ENCODE data around the gene KRTAP4-3. TPM values are rescaled to one million over a fixed set of nuclear protein-coding genes. Genes with fewer than 3 reads are reported as not detected.
A peak's percentile ranks its signal among the peaks of the same experiment; 100 is the strongest.

Gene KRTAP4-3
- polyA plus RNA-seq (2013, experiment 1 of 2) = not detected
- polyA plus RNA-seq (2013, experiment 2 of 2) = not detected

GRCh38 chr17:41168121-41168520 lies at the start of gene KRTAP4-3:
Gene KRTAP4-3, minus strand, starts transcription at chr17:41168221. Its CDS starts 49 bp downstream, at chr17:41168172.
- H3K14ac ChIP-seq (ENCODE audit: low read length) = peak within 1 kb of the TSS; percentile 14
- no peak within 1 kb of the TSS for H3K4me2 ChIP-seq (ENCODE audit: insufficient read depth, low read length, poor library complexity, severe bottlenecking)
- H2BK5ac ChIP-seq (ENCODE audit: low read length) = no peak within 1 kb of the TSS
- H3K36me3 ChIP-seq (replicated peaks in 1 of 2; ENCODE audit: control insufficient read depth in 2 of 2, insufficient read depth in 2 of 2, low read length in 2 of 2) = no peaks in the 10 kb centered on the region
- DNase-seq (ENCODE audit: low spot score) = no peak
- H4K8ac ChIP-seq (ENCODE audit: low read depth, low read length) = no peak within 1 kb of the TSS
- no peak within 1 kb of the TSS for H3K4me3 ChIP-seq (ENCODE audit: low read length in 2 of 2)
- no peak within 1 kb of the TSS for H3K23ac ChIP-seq (ENCODE audit: low read depth, low read length, poor library complexity)
- no peak within 1 kb of the TSS for H3K4ac ChIP-seq (ENCODE audit: low read length)
- no peaks in the 10 kb centered on the region for H3K9me3 ChIP-seq (replicated peaks in 1 of 2; ENCODE audit: control insufficient read depth in 2 of 2, insufficient read depth in 1 of 2, low read depth in 1 of 2, low read length in 2 of 2)
- H4K91ac ChIP-seq (ENCODE audit: low read depth, low read length, poor library complexity) = no peak within 1 kb of the TSS
- no peak within 1 kb of the TSS for H3K27ac ChIP-seq (replicated peaks; ENCODE audit: low read length)
- peaks cover 0 to 3% of the 10 kb centered on the region in 2 donors for H3K4me1 ChIP-seq (ENCODE audit: control insufficient read depth in 2 of 2, insufficient read depth in 1 of 2, low read depth in 1 of 2, low read length in 2 of 2)
- no CpG with 5 or more reads among the region's 1 CpG for WGBS, 2 donors (ENCODE audit: extremely low coverage in 2 of 2, insufficient read length in 2 of 2, insufficient replicate concordance in 1 of 2)
- H3K79me1 ChIP-seq (ENCODE audit: low read depth, low read length) = no peaks in the 10 kb centered on the region
- peak within 1 kb of the TSS; percentile 21 for H2BK15ac ChIP-seq (ENCODE audit: low read length)
- no peak within 1 kb of the TSS for H2BK12ac ChIP-seq (ENCODE audit: low read length)
- no peak within 1 kb of the TSS for H2AFZ ChIP-seq (ENCODE audit: low read length)
- no peak within 1 kb of the TSS for H2AK5ac ChIP-seq (ENCODE audit: low read depth, low read length)
- peak within 1 kb of the TSS; percentile 76 for H3K18ac ChIP-seq (ENCODE audit: low read length)
- H3K9ac ChIP-seq (ENCODE audit: low read depth, low read length, poor library complexity) = peak within 1 kb of the TSS; percentile 9
- H3K27me3 ChIP-seq (ENCODE audit: control insufficient read depth in 3 of 3, insufficient read depth in 3 of 3, low read depth in 1 of 3, low read length in 3 of 3) = no peaks in the 10 kb centered on the region
- no peak within 1 kb of the TSS for H2BK120ac ChIP-seq (ENCODE audit: low read depth, low read length)

GRCh38 chr17:41215681-41216080 lies 47.7 kb upstream of the KRTAP4-3 start:
- H2BK12ac ChIP-seq (ENCODE audit: low read length) = no peak overlapping the region
- H2BK15ac ChIP-seq (ENCODE audit: low read length) = no peak overlapping the region
- H3K9me3 ChIP-seq (replicated peaks in 1 of 2; ENCODE audit: control insufficient read depth in 2 of 2, insufficient read depth in 1 of 2, low read depth in 1 of 2, low read length in 2 of 2) = no peaks in the 10 kb centered on the region
- H3K18ac ChIP-seq (ENCODE audit: low read length) = no peak overlapping the region
- no peak overlapping the region for H2AK5ac ChIP-seq (ENCODE audit: low read depth, low read length)
- H3K4me1 ChIP-seq (ENCODE audit: control insufficient read depth in 2 of 2, insufficient read depth in 1 of 2, low read depth in 1 of 2, low read length in 2 of 2) = peaks cover 0 to 2% of the 10 kb centered on the region in 2 donors
- H2BK120ac ChIP-seq (ENCODE audit: low read depth, low read length) = no peak overlapping the region
- H3K4me2 ChIP-seq (ENCODE audit: insufficient read depth, low read length, poor library complexity, severe bottlenecking) = no peak overlapping the region
- no peak for DNase-seq (ENCODE audit: low spot score)
- H3K36me3 ChIP-seq (replicated peaks in 1 of 2; ENCODE audit: control insufficient read depth in 2 of 2, insufficient read depth in 2 of 2, low read length in 2 of 2) = no peaks in the 10 kb centered on the region
- no peak overlapping the region for H3K4me3 ChIP-seq (ENCODE audit: low read length in 2 of 2)
- H2BK5ac ChIP-seq (ENCODE audit: low read length) = no peak overlapping the region
- H3K79me1 ChIP-seq (ENCODE audit: low read depth, low read length) = no peaks in the 10 kb centered on the region
- no peak overlapping the region for H3K27ac ChIP-seq (replicated peaks; ENCODE audit: low read length)
- H3K4ac ChIP-seq (ENCODE audit: low read length) = no peak overlapping the region
- no peak overlapping the region for H3K14ac ChIP-seq (ENCODE audit: low read length)
- no peak overlapping the region for H2AFZ ChIP-seq (ENCODE audit: low read length)
- H3K9ac ChIP-seq (ENCODE audit: low read depth, low read length, poor library complexity) = no peak overlapping the region
- H3K23ac ChIP-seq (ENCODE audit: low read depth, low read length, poor library complexity) = no peak overlapping the region
- no peak overlapping the region for H4K91ac ChIP-seq (ENCODE audit: low read depth, low read length, poor library complexity)
- no CpG with 5 or more reads among the region's 1 CpG for WGBS, 2 donors (ENCODE audit: extremely low coverage in 2 of 2, insufficient read length in 2 of 2, insufficient replicate concordance in 1 of 2)
- no peaks in the 10 kb centered on the region for H3K27me3 ChIP-seq (ENCODE audit: control insufficient read depth in 3 of 3, insufficient read depth in 3 of 3, low read depth in 1 of 3, low read length in 3 of 3)
- H4K8ac ChIP-seq (ENCODE audit: low read depth, low read length) = no peak overlapping the region

- Histone ChIP-seq H2AK5ac (ENCODE audit: low read depth, low read length) (no peak overlapping the region), H2AFZ (ENCODE audit: low read length) (no peak overlapping the region), H3K27me3 (ENCODE audit: control insufficient read depth in 3 of 3, insufficient read depth in 3 of 3, low read depth in 1 of 3, low read length in 3 of 3) (no peaks in the 10 kb centered on the region), H3K4me3 (ENCODE audit: low read length in 2 of 2) (peak overlapping the region in 1 of 2 donors; percentile 60), H3K4me2 (ENCODE audit: insufficient read depth, low read length, poor library complexity, severe bottlenecking) (no peak overlapping the region), H3K9ac (ENCODE audit: low read depth, low read length, poor library complexity) (peak overlapping the region; percentile 70), H3K79me1 (ENCODE audit: low read depth, low read length) (no peaks in the 10 kb centered on the region), H4K91ac (ENCODE audit: low read depth, low read length, poor library complexity) (peak overlapping the region; percentile 99), H2BK120ac (ENCODE audit: low read depth, low read length) (peak overlapping the region; percentile 54), H3K4me1 (ENCODE audit: control insufficient read depth in 2 of 2, insufficient read depth in 1 of 2, low read depth in 1 of 2, low read length in 2 of 2) (peaks cover 0 to 2% of the 10 kb centered on the region in 2 donors), H3K36me3 (replicated peaks in 1 of 2; ENCODE audit: control insufficient read depth in 2 of 2, insufficient read depth in 2 of 2, low read length in 2 of 2) (no peaks in the 10 kb centered on the region), H2BK5ac (ENCODE audit: low read length) (no peak overlapping the region), H3K23ac (ENCODE audit: low read depth, low read length, poor library complexity) (peak overlapping the region; percentile 97), H4K8ac (ENCODE audit: low read depth, low read length) (peak overlapping the region; percentile 17), H3K9me3 (replicated peaks in 1 of 2; ENCODE audit: control insufficient read depth in 2 of 2, insufficient read depth in 1 of 2, low read depth in 1 of 2, low read length in 2 of 2) (no peaks in the 10 kb centered on the region), H3K4ac (ENCODE audit: low read length) (peak overlapping the region; percentile 97), H2BK15ac (ENCODE audit: low read length) (peak overlapping the region; percentile 67), H3K18ac (ENCODE audit: low read length) (peak overlapping the region; percentile 87), H3K27ac (replicated peaks; ENCODE audit: low read length) (no peak overlapping the region), H2BK12ac (ENCODE audit: low read length) (peak overlapping the region; percentile 90), H3K14ac (ENCODE audit: low read length) (peak overlapping the region; percentile 94)
- WGBS, 2 donors (ENCODE audit: extremely low coverage in 2 of 2, insufficient read length in 2 of 2, insufficient replicate concordance in 1 of 2) = no CpG with 5 or more reads among the region's 7 CpGs
- DNase-seq (ENCODE audit: low spot score) = no peak
Measured at GRCh38 chr17:41212524-41213169, 44.6 kb upstream of the KRTAP4-3 start.

- DNase-seq (ENCODE audit: low spot score) = no peak
- no peak overlapping the region for H2BK15ac ChIP-seq (ENCODE audit: low read length)
- H2BK5ac ChIP-seq (ENCODE audit: low read length) = no peak overlapping the region
- no peak overlapping the region for H2AFZ ChIP-seq (ENCODE audit: low read length)
- H4K8ac ChIP-seq (ENCODE audit: low read depth, low read length) = no peak overlapping the region
- no peak overlapping the region for H3K27ac ChIP-seq (replicated peaks; ENCODE audit: low read length)
- H3K4ac ChIP-seq (ENCODE audit: low read length) = no peak overlapping the region
- H3K14ac ChIP-seq (ENCODE audit: low read length) = no peak overlapping the region
- no peak overlapping the region for H2BK120ac ChIP-seq (ENCODE audit: low read depth, low read length)
- no peak overlapping the region for H4K91ac ChIP-seq (ENCODE audit: low read depth, low read length, poor library complexity)
- no peak overlapping the region for H3K4me3 ChIP-seq (ENCODE audit: low read length in 2 of 2)
- no CpG with 5 or more reads among the region's 1 CpG for WGBS, 2 donors (ENCODE audit: extremely low coverage in 2 of 2, insufficient read length in 2 of 2, insufficient replicate concordance in 1 of 2)
- H3K4me1 ChIP-seq (ENCODE audit: control insufficient read depth in 2 of 2, insufficient read depth in 1 of 2, low read depth in 1 of 2, low read length in 2 of 2) = peaks cover 0 to 2% of the 10 kb centered on the region in 2 donors
- no peaks in the 10 kb centered on the region for H3K9me3 ChIP-seq (replicated peaks in 1 of 2; ENCODE audit: control insufficient read depth in 2 of 2, insufficient read depth in 1 of 2, low read depth in 1 of 2, low read length in 2 of 2)
- no peak overlapping the region for H3K9ac ChIP-seq (ENCODE audit: low read depth, low read length, poor library complexity)
- H3K23ac ChIP-seq (ENCODE audit: low read depth, low read length, poor library complexity) = no peak overlapping the region
- H3K36me3 ChIP-seq (replicated peaks in 1 of 2; ENCODE audit: control insufficient read depth in 2 of 2, insufficient read depth in 2 of 2, low read length in 2 of 2) = no peaks in the 10 kb centered on the region
- no peaks in the 10 kb centered on the region for H3K27me3 ChIP-seq (ENCODE audit: control insufficient read depth in 3 of 3, insufficient read depth in 3 of 3, low read depth in 1 of 3, low read length in 3 of 3)
- H2AK5ac ChIP-seq (ENCODE audit: low read depth, low read length) = no peak overlapping the region
- no peak overlapping the region for H2BK12ac ChIP-seq (ENCODE audit: low read length)
- H3K18ac ChIP-seq (ENCODE audit: low read length) = no peak overlapping the region
- no peak overlapping the region for H3K4me2 ChIP-seq (ENCODE audit: insufficient read depth, low read length, poor library complexity, severe bottlenecking)
- no peaks in the 10 kb centered on the region for H3K79me1 ChIP-seq (ENCODE audit: low read depth, low read length)
Measured at GRCh38 chr17:41211845-41212466, 43.9 kb upstream of the KRTAP4-3 start.

All from neuronal stem cell (in vitro differentiated cells).